IPS DF 4.7 (cell line): Measurements from ENCODE around the gene DNAJB6.
"Not testable (repeated sequence)": the region's sequence is repeated elsewhere in the genome, so short reads cannot be mapped to it uniquely, and the experiment has no call there.

ENCODE experiments used
- DNase-seq: peaks from one replicate; pipeline ENCODE4 v3.0.0-alpha.2; 2013; ENCODE audit warnings: low spot score; ENCODE audit errors: extremely low read depth

The DNAJB6 gene

DNA sequence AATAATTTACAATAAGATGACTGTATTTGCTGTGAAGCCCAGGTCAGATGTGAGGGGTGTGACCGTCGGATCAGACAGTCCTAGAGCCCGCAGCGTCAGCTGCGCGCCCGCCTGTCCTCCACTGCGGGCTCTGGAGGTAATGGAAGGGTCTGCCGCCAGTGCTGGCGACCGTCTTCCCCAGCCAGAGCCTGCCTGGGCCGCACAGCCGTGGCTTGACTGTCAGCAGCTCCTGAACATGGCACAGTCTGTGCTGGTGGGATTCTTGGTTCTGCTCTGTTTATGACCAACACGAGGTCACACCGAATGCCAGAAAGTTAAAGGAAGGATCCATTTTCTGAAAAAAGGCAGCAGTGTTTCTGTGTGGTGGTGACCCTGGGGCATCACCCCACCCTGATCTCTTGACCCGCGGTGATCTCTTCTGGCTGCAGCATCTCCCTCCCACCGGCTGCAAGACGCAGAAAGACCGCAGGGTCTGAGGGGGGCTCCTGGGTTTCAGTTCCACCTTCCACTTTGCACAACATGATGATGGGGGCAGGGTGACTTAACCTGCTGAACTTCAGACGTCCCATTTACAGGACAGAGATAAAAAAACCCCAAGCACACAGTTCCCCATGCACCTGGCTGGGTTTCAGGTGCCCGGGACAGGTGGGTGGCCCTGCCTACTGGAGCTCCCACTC is 103.7 kb downstream of the DNAJB6 start:
- no peak for DNase-seq

DNA sequence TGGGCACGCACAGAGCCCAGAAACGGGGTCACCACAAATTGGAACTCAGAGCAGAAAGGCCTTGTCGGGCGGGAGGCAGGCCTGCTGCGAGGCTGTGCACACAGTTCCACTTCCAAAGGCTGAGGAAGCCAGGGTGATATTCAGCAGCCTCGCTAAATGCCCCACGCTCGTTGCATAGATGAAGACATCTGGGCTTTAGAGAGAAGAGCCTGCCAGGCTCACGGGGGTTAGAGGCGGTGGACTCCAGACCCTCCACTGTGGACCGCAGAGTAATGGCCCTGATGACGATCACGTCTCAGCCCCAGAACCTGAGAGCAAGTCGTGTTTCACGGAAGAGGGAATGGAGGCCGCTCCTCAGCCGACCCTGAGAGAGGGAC is 104.2 kb downstream of the DNAJB6 start:
- no peak for DNase-seq

DNA sequence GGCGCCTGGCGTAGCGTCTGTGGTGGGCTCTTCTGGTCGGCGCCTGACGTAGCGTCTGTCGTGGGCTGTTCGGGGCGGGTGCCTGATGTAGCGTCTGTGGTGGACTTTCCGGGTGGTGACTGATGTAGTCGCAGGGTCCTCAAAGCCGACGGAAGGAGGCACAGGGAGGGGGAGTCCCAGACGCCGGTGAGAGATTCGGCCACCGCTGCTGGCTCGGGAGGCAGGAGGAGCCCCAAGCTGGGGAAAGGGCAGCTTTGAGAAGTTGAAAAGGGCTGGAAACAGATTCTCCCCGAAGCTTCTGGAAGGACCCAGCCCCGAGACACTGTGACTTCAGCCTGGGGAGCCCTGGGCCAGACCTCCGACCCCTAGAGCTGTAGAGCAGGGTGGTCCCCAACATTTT is 105.7 kb downstream of the DNAJB6 start:
- no peak for DNase-seq

DNA sequence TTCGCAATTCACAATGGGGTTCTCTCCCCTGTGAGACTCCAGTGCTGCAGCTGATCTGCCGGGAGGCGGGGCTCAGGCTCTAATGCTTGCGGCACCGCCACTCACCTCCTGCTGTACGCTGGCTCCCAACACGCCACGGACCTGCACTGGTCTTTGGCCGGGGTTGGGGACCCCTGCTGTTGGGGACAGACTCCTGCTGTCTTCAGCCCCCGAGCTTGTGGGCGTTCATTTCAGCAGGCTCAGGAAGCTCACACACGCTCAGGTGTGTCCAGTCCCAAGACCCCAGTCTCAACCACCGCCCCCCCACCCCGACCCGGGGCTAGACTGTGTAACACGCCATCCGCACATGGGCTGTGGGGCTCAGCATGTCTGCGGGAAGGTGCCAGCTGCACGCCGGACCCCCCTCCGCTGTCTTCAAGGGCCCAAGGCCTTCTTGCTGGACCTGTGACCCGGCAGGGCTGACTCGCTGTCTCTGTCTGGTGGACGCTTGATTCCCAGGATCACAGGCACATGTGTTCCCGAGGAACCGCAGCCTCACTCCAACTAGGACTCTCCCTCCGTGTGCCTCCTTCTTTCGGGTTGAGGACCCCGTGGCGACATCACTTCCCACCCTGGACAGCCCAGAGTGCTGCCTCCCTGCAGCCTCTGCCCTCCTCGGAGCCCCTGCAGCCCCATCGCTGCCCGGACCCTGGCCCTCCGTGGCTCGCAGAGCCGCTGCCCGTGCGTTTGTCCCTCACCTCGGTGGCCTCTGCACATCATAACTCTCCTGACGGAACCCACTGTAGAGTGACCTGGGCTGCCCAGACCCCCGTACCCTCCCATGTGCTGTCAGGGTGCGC is 106.4 kb downstream of the DNAJB6 start:
- DNase-seq = no peak

DNA sequence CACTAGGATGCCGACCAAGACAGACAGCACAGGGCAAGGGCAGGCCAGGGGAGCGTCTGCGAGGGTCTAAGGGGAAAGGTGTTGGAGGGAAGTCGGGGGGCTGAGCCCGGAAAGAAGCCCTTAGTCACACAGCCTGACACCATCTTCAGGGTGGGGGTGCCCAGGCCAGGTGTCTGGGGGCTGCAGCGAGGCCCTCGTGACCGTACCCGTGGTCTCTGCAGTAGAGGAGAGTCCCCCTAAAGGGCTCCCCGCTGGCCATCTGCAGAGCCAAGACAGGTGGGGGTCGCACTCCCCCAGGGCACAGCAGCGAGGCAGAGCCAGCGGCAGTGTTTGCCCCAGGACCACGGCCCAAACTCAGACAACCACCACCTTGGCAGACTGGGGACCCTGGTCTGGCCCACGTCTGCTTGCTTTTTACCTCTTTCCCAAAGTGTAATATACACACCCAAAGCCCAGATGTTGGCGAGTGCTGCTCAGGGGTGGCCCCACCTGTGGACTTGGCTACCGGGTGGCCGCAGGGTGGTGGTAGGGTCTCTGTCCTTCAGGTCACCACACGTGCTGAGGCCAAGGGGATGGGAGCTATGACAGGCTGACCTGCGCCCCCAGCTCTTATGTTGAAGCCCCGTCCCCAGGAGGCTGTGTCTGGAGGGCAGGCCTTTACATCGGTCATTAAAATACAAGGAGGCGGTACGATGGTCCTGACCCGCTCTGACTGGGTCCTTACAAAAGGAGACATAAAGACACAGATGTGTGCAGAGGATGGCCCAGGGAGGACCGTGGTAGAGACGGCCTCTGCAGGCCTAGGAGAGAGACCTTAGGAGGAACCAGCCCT is 107.4 kb downstream of the DNAJB6 start:
- DNase-seq = no peak

DNA sequence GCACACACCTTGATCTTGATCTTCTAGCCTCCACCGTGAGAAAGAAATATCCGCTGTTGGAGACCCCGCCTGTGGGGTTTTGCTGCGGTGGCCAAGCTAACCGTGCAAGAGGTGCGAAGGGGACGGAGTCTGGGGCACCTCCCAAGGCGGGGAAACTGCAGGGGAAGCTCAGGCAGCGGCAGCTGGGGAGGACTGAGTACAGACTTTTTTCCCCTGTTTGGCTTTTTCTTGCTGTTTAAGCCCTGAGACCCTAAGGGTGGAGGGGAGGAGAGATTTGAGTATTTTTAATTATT is 108.0 kb downstream of the DNAJB6 start:
- no peak for DNase-seq

DNA sequence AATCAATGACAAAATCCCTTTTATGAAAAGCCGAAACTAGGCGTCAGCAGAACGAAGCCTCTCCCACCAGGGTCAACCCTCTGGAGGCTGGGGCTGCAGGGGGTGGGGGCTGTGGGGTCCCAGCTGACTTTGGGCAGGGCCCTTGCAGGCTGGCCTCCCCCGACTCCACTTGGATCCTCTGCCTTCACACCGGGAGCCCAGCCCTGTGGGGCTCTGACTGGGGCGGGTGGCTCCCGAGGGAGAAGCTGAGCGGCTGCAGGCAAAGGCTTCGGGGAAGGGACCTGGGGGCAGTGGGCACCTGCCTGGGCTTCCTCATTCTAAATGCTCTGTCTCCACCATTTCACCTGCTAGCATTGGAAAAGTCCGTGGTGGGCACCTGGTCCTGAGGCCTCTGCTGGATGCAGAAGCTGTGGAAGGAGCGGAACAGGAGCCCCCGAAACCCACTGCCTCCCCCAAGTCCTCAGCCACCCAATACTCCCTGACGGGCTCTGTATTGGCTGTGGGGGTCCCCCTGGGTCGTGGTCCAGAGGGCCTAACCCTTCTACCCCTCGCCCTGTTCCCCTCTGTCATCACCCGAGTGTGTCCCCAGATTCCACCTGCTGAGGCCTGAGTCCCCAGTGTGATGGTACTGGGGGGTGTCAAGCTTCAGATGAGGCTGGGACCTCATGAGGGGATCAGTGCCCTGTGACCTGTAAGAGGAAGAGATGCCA is 108.6 kb downstream of the DNAJB6 start:
- DNase-seq = no peak

DNA sequence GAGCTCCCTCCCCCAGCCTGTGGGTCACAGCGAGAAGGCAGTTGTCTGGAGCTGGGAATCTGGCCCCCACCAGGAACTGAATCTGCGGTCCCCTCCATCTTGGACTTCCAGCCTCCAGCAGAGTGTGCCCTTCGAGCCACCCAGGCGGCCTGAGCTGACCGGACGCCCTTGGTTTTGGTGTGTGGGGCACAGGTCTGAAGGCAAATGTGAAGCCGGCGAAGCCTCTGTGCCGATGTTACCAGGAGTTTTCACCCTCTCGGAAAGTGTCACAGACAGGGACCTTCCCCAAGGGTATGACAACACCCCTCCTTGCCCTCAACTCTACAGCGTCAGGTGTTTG is 109.1 kb downstream of the DNAJB6 start:
- DNase-seq = no peak

DNA sequence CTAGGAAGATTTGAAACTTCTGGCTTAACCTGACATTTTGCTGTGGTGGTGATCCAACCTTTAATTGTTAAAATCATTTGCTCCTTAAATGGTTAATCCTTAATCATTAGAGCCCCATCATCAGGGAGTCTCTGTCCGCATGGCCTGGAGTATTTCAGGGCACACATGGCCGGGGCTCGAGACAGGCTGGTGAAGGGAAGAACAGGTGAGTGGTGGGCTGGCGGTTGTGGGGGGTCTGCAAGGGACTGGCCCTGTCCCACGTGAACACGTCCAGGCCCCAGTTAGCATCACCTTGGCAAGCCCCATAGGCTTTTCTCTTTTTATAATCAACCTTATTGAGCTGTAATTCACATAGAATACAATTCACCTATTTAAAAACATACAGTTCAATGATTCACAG is 109.5 kb downstream of the DNAJB6 start:
- DNase-seq = no peak

DNA sequence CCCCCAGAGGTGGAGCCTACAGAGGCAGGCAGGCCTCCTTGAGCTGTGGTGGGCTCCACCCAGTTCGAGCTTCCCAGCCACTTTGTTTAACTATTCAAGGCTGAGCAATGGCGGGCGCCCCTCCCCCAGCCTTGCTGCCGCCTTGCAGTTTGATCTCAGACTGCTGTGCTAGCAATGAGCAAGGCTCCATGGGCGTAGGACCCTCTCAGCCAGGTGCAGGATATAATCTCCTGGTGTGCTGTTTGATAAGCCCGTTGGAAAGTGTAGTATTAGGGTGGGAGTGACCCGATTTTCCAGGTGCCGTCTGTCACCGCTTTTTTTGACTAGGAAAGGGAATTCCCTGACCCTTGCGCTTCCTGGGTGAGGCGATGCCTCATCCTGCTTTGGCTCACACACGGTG is 117.2 kb downstream of the DNAJB6 start:
- DNase-seq = not testable (repeated sequence)

DNA sequence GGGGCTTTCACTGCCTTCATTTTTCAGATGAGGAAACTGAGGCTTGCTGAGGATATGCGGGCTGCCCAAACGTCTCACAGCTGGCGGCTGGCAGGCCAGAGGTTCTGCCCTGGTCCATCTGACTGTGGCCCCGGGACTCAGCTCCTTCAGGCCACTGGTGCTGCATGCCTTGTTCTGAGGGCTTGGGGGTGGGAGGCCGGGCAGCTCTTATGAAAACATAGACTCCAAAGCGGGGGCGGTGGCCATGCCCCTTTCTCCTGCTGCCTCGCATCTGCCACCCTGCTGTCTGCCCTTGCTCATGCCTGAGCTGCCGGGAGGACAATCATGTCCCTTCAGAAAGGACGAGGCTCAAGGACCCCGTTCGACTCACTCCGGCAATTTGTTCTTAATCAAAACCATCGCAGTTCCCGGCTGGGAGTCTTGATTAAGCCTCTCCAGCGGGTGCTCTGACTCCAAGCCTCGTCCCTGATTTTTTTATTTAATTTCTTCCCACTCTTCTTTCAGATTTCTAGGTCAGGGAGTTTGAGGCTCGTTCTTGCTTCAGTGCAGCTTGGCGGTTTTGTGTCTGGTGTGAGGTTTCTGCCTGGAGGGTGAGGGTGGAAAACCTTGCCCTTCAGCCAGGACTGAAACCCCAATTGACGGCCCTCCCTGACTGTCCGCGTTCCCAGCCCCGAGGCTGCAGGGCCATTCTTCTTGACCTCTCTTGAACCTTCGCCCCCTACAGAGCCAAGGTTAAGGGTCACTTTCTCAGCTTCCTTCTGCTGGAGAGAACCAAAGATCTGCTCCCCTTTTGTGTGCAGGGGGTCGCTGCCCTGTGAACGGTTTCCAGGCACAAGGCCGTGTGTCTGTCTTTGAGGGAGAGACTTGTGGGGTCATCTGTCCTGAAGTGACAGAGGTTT is 120.8 kb downstream of the DNAJB6 start:
- no peak for DNase-seq

DNA sequence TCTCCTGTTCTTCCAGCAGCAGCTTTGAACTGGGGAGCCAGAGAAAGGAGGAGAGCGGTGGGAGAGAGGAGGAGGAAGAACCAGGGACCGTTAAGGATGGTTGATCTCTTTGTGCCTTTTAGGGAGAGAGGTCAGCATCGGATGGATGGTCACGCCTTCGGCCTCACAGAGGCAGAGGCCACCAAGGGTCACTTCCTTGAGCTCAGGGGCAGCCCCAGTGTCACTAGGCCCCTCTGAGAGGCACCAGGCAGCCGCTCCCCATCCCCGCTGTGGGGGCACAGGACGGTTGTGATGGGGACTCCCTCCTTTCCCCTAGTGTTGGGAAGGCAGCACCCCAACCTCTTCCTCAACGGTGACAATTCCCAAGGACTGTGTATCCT is 121.4 kb downstream of the DNAJB6 start:
- no peak for DNase-seq

DNA sequence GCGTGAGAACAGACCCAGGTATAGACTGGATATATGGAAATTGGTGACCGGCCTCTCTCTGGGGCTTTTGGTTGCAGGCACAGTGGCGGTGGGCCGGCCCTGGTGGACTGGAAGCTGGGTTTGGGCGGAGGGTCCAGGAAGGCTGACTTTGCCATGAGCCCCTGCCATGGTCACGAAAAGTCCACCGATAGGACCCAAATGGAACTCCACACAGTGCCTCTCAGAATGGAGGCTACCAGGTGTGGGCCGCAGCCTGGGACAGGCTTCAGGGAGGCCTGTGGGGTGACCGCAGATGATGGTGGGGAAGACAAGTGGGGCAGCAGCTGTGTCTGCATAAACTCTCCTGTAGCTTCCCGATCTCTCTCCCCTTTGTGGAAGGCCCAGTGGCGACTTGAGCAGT is 123.2 kb downstream of the DNAJB6 start:
- no peak for DNase-seq

DNA sequence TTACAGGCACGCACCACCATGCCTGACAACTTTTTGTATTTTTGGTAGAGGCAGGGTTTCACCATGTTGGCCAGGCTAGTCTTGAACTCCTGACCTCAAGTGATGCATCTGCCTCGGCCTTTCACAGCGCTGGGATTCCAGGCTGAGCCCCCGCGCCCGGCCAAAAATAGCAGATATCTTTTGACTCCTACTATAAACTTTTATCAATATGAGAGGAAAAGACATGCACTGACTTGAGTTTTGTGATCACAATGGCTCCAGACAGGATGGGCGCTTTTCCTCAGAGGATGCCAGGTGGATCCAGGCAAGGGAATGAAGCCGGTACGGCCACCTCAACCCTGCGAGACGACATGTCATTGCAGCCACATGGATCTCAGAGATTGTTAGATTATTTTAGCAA is 123.9 kb downstream of the DNAJB6 start:
- DNase-seq = no peak

DNA sequence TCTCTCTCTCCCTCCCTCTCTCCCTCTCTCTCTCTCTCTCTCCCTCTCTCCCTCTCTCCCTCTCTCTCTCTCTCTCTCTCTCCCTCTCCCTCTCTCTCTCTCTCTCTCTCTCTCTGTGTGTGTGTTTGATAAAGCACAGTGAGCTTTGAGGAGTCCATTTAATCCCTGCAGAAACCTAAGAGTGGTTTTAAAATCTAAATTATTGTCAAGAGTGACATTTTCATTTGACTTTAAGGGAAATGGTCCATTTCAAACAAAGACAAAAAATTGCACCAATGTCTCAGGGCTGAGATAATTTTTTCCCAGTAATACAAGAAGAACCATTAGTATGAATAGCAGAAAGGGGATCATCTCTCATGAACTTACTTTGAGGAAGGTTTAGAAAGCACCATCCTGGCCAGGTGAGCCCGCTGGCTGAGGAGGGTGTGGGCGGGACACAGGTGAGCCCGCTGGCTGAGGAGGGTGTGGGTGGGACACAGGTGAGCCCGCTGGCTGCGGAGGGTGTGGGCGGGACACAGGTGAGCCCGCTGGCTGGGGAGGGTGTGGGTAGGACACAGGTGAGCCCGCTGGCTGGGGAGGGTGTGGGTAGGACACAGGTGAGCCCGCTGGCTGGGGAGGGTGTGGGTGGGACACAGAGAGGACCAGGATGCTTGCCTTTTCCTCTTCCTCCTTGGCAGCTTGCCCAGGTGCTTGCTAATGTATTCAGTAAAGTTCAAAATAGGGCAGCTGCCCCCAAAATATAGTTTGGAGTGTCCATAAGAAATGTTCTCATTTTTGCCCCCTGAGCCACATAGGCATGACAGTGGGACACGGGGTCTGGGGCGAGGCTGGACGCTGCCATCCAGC is 125.0 kb downstream of the DNAJB6 start:
- DNase-seq = no peak

DNA sequence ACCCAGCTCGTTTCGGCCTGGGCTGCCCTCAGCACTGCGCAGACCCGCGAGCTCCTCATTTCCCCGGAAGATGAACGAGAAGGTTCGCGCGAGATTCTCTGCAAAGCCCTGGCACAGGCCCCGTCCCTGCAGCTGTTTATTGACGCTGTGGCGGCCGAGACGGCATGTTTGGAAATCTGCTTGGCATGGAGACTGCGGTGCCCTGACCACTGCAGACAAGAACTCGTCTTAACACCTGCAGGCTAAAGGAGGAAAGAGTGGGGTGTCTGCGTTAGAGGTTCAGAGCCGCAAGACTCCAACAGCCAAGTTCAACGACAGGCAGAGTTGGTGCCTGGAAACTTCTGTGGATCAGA is 125.6 kb downstream of the DNAJB6 start:
- DNase-seq = no peak

DNA sequence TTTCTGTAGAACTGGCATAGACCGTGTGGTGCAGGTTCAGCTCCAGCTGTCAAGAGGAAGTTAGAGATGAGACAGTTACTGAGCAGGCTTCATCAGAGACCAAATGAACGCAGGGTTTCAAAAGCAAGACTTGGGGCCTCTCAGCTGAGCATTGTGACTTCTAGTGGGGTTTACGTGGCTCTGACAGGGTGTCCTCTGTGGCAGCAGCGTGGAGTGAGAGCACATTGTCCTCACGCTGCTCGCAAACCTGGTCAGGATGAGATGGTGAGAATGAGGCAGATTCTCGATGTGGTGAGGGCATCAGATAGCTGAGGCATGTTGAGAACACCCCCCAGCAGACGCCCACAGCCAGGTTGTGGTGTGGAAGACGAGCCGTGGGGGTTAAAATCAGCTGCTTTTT is 126.0 kb downstream of the DNAJB6 start:
- no peak for DNase-seq

DNA sequence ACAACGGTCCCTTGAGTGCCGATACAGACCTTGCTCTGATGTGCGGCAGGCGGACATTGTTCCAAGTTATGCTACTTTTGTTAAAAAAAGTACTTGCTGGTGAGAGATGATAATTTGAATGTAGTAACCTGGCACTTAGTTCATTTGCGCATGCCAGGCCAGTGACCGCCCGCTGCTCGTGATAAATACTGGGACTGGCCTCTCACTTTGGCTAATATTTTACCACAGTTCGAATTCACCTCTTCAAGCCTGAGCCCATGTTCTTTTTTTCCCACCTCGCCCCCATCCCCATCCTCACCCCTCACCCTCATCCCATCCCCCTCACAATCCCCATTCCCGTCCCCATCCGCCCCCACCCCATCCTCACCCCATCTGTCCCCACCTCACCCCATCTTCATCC is 126.4 kb downstream of the DNAJB6 start:
- no peak for DNase-seq

DNA sequence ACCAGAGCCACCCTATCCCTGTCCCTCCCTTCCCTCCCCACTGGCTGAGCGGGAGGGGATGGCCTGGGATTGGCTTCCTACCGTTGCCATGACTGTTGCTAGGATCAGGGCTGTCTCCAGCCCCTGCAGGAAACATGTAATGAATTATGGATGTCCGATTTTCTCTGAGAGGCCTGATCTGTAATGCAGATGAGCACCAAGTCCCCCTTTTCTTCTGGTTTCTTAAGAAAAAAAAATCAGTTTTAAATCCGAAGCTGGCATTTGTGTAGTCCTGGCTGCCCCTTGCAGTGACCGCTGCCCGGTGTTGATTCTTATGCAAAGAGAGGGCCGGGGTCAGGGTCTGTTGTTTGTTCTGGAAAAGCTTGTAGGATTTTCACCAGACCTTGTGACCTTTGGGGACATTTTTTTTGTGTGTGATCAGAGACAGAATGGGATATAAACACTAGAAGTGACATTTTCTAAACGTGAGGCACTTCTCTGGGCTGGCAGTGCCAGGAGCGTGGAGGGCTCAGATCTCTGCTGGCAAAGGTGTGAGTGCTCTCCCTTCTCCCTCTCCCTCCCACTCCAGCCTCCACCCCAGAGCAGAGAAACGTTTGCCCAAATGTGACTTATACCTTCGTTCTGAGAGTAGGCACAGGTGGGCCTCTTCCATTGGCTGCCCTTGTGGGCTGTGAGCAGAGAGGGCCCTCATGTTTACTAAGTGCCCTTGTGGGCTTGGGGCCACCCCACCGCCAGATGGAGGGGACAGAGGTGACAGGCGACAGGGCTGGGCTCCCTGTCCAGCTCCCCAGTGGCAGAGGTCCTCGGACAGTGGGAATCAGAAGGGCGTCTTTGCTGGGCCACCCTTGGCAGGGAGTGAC is 127.5 kb downstream of the DNAJB6 start:
- no peak for DNase-seq
